Activated CD8-positive, alpha-beta memory T cell treated with anti-CD3 and anti-CD28 coated beads for 1 hour (primary cell): Measurements from ENCODE around the gene ZYX.

Source experiments
- DNase-seq, 2 donors: peaks; one replicate each; pipeline ENCODE4 v3.0.0-alpha.2; 2020; ENCODE audit warnings: low read depth in 1 of 2; ENCODE audit errors: extremely low read depth in 1 of 2

Gene ZYX, protein sequence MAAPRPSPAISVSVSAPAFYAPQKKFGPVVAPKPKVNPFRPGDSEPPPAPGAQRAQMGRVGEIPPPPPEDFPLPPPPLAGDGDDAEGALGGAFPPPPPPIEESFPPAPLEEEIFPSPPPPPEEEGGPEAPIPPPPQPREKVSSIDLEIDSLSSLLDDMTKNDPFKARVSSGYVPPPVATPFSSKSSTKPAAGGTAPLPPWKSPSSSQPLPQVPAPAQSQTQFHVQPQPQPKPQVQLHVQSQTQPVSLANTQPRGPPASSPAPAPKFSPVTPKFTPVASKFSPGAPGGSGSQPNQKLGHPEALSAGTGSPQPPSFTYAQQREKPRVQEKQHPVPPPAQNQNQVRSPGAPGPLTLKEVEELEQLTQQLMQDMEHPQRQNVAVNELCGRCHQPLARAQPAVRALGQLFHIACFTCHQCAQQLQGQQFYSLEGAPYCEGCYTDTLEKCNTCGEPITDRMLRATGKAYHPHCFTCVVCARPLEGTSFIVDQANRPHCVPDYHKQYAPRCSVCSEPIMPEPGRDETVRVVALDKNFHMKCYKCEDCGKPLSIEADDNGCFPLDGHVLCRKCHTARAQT

DNA sequence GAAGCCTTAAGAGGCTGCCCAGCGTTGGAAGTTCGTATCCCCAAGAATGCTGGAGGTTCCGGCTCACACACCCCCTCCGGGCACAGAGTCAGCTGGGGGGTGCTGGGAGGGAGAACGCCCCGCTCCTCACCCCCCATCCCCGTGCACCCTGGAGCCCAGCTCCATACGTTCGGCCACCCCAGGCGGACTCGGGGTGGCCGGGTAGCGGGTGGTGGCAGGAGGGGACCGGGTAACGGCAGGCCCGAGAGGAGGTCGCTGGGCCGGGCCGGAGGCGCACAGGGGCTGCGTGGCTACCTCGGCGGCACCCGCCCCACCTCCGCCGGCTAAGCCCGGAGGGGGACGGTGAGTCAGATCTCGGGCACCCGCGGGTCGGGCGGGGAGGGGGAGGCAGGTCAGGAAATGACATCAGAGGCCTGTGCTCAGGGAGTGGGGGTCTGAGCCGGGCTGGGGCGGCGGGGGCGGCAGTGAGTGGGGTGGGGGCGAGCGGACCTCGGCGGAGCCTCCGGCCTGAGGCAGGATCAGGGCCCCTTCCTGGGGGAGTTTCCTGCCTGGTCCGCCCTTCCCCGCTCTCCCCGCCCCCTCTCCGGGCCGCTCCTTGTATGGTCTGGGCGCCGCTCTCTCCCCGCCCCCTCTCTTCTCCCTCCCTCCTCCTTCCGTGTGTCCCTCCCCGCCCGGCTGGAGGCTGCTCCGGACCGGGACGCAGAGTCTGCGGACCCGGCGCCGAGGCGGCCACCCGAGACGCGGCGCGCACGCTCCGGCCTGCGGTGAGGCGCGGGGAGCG lies at the start of gene ZYX:
Gene ZYX, plus strand, starts transcription at position 700 of the 781 bp plus-strand sequence. CDS start 227 bp downstream, outside the sequence.
- DNase-seq: peak; percentile 76 to 81

DNA sequence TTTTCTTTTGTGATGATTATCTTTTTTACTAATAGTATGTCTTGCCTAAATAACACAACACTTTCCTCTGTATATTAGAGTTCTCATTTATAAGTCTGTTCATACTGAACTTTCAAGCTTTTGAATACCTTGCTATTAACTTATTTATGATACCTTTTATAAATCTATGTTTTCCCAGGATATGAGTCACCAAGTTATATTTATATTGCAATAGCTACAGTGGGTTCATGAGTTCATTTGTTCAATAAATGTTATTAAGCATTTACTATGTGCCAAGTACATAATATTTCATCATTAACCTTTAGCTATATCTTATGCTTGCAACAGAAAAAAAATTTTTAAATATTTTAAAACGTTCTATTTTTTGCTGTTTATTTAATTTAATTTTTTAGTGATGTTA lies 46.9 kb upstream of the ZYX start:
- no peak for DNase-seq

DNA sequence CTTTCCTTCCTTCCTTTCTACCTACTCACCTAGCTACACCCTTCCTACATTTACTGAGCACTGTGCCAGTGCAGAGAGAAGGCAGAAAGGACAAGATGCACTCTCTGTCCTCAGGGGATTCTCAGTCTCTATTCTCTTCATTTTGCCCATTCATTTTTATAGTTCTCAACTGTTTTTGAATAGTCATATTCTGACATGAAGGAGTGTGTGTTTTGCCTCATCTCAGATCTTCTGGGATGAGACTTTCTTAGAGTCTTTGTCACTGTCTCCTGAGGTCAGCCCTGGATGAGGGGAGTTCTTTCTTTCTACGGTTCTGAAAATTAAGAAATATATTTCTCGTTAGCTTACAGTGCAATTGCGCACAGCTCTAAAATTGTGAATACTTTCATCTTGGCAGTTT lies 43.9 kb upstream of the ZYX start:
- no peak for DNase-seq

DNA sequence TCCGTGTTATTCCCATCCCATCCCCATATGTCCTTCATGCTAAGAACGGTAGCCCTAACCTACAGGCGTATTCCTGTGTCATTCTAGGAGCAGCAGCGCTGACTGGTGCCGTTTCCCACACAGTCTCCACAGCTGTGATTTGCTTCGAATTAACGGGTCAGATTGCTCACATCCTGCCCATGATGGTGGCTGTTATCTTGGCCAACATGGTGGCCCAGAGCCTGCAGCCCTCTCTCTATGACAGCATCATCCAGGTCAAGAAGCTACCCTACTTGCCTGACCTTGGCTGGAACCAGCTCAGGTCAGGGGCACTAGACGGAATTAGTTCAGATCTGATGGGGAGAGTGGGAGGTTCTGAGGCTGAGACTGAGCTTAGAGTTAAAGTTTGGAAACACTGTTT lies 39.3 kb upstream of the ZYX start:
- no peak for DNase-seq

DNA sequence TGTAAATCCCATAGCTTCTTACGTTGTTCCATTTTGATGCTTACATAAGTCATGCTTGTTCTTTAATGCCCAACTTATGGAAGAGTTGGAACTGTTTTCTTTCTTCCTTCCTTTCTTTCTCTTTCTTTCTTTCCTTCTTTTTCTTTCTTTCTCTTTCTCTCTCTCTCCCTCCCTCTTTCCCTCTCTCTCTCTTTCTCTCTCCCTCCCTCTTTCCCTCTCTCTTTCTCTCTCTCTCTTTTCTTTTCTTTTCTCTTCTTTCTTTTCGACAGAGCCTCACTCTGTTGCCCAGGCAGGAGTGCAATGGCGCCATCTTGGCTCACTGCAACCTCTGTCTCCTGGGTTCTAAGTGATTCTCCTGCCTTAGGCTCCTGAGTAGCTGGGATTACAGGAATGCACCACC lies 37.5 kb upstream of the ZYX start:
- DNase-seq: no peak

DNA sequence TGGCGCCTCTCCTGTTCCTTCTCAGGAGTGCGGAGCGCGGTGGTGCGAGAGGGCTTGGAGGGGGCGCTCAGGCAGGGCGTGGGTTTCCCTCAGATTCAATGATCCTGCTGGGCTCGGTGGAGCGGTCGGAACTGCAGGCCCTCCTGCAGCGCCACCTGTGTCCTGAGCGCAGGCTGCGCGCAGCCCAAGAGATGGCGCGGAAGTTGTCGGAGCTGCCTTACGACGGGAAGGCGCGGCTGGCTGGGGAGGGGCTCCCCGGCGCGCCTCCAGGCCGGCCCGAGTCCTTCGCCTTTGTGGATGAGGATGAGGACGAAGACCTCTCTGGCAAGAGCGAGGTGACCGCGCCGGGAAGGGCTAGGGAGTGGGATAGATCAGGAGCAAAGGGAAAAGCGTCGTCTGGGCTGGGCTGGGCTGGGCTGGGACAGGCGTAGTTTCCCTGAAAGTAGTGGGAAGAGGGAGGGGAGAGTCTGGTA lies 35.7 kb upstream of the ZYX start:
- DNase-seq: peak in 1 of 2 donors; percentile 50

DNA sequence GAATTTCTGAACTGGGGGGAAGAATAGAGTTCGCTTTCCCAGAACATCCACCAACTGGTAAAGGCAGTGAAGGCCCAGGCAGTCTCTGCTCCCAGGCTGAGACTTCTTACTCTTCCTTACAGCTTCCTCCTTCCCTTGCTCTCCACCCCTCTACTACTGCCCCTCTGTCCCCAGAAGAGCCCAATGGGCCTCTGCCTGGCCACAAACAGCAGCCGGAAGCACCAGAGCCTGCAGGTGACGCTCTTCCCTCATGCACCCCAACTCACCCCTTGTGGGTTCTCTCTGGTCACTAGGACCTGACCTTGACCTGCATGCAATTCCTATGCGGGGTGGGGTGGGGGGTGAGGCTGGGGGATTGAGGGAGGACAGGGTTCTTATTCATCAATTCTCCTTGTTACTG lies 35.1 kb upstream of the ZYX start:
- no peak for DNase-seq

DNA sequence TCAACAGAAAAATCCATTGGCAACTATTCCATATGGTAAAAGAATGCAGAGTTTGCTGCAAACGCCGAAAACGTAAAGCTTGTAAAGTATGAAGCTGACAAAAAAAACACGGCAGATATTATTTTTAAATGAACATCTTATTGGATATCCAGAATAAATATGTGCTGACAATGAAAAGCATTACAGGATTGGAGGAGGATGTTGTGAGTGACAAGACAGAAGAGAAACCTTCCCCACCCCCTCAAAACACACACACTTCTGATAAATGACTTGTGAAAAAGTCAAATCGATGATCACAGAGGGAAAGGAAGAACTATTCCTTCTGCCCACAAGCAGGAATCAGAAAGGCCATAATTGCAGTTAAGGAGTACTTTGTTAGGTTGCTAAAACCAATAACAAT lies 33.2 kb upstream of the ZYX start:
- DNase-seq: no peak

DNA sequence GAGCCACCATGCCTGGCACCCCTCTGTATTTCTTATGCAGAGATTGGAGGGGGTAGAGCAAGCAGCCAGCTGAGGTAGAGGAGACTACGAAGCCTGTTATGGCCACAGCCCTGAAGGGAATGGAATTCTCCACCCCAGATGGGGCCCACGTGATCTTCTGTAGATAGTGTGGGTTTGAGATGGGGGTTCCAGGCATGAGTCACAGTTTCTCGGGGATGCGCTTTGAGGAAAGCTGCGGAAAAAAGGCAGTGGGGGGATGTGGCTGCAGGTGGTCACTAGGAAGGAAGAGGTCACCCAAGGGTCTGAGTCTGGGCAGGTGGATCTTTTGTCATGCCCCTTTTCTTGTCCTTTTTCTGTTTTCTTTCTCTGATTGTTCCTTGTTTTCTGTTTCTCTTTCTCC lies 30.1 kb upstream of the ZYX start:
- DNase-seq: no peak

DNA sequence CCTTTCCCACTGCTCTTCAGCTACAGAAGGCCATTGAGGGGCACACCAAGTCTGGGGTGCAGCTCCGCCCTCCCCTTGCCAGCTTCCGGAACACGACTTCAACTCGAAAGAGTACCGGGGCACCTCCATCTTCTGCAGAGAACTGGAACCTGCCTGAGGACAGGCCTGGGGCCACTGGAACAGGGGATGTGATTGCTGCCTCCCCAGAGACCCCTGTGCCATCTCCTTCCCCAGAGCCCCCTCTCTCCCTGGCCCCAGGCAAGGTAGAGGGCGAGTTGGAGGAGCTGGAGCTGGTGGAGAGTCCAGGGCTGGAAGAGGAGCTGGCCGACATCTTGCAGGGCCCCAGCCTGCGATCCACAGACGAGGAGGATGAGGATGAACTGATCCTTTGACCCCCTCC lies 29.6 kb upstream of the ZYX start:
- no peak for DNase-seq

DNA sequence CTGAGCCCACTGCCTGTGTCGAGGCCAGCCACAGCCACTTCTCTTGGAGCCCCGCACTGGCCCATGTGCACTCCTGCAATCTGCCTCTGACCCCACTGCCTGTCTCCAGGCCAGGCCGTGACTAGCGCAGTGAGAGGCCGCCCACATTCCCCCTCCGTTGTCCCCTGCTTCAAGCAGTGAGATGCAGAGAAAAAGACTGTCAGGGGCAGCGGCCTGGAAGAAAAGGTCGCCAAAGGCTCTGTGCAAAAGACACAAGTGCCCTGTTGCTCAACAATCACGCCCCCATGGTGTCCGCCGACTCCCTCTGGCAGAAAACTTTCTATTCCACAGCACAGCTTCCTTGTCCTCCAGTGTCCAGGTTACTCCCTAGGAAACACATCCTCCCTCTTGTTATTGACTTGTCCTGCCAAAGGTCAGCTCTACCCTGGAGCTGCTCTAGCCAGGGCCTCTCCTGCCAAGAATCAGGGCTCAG lies 28.6 kb upstream of the ZYX start:
- DNase-seq: no peak

DNA sequence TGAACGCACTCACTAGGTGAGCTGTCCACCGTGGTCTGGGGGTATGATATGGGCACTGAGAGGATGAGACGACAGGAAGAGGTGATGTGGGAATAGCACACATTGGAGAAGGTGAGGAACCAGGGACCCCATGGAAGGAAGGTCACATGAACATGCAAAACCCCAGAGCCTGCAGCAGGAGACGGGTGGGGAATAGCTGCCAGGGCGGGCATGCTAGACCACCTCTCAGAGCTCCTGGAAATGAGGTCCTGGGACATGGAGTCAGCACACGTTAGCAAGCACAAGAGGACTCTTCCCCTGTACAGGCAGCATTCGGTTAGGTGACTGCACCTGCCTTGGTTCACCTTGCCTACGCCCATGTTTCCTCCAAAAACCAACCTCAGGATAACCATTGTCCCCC lies 26.8 kb upstream of the ZYX start:
- DNase-seq: no peak

DNA sequence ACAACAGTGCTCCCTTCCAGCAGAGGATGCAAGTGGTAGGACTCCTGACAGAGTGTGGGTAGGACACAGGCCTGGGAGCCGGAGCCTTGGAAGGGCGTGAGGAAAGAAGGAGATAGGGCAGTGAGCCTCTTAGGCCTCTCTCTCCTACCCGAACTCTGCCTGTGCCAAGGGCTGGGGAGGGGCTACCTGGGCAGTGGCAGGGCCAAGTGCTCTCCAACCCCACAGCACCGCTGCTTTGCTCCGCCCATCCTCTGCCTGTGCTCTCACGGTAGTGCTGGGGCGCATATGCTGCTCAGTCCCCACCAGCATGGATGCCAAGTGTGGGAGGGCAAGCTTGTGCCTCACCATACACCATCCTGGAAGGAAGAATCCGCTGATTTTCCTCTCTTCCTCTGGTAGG lies 26.2 kb upstream of the ZYX start:
- DNase-seq: no peak

DNA sequence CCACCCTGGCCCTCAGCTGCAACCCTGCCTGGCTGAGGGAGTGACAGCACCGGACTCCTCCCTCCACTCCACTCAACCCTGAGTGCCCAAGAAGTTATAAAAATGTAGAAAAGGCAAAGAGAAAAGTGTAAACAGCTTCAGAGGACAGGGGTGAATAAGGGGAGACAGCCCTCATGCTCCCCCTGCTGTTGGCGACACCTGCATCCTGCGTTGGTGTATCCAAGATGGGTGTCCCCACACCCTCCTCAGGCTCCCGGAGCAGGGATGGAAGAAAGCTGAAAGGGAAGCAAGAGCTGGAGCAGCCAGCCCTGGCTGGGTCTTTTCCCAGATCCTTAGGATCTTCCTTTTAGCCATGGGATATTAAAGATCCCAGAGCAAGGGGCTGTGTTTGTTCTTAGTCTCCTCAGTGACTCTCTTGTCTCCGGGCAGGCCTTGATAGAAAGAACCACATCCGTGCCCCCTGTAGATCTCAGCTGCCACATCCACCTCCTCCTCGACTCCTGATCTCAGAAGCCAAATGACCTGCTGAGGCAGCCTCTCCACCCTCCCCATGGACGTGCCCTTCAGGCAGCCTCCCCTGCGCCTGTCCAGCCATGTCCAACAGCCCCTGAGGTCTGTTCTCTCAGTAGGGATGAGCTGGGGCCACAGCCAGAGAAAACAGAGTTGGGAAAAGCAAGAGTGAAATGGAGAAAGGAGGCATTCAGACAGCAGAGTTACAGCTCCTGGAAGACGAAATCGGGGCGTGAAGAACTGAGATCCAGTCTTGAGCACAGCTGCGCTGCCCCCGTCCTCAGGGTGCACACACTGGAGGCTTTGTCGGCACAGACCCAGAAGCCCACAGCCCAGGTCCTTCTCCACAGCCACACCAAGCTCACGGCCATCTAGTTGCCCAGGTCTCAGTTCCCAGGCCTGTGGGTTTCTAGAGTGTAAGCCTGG lies 25.4 kb upstream of the ZYX start:
- no peak for DNase-seq

DNA sequence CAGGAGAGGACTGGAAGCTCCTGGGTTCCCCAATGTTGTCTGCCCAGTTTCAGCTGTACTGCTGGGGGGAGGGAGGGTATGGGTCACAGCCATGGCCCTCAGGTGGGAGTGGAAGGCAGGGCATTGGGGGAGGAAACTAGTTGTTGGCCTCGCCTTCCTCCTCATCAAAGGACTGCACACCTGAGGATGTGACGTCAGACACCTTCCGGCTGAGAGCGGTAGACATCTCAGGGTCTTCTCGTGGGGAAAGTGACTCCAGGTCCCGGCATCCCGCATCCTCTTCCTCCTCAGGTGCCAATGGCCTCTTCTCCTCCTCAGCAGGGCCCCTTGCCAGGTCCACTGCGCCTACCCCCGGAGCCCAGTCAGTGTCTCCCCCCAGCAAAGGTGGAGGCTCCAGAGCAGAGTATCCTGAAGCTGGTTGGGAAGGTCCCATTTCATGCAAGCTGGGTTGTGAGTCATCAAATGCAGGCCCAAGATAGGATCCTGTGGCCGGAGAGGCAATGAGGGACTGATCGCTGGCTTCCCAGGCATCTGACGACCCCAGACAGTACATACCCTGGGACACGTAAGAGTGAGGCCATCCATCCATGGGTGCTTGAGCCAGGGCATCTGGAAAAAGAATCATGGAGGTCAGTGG lies 24.6 kb upstream of the ZYX start:
- DNase-seq: no peak

DNA sequence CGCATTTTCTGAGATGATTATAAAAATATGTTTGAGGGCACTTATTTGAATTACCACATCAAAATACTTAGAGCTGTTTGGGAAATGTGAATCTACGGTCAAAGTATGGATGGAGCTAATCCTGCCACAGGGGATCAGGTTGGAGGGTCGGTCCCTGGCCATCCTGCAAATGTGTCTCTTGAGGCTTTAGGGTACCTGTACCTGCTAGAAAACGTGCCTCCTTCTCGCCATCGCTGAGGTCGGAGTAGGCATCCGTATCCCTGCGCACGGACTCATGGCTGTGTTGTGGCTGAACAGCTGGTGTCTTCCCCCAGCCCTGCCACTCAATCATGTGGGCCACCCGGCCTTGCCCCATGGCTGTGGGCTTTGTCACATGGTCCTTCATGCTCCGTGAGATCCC lies 22.5 kb upstream of the ZYX start:
- DNase-seq: no peak

DNA sequence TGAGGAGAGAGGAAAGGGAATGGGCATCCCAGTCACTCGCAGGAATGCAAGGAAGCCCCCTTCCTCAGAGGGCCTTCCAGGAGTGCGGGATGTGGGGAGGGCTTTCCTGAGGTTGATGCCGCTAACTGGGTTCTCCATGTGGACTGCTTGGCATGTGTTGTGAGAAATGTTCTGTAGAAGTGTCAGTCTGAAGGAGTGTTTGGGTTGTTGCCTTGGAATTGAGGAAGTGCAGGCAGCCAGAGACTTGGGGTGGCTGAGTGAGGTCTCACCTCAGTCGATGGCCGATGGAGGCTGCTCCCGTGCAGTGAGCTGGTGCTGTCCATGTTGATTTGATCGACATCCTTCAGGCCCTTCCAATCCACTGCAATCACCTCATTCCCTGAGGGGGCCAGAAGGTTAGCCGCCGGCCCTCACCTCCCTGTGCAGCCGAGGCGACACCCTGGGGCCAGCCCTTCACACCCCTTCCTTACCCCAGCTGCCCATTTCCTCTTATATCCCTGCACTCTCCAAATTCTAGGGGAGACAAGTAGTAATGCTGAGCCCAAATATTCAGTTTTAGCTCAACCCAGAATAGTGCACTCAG lies 21.3 kb upstream of the ZYX start:
- no peak for DNase-seq

DNA sequence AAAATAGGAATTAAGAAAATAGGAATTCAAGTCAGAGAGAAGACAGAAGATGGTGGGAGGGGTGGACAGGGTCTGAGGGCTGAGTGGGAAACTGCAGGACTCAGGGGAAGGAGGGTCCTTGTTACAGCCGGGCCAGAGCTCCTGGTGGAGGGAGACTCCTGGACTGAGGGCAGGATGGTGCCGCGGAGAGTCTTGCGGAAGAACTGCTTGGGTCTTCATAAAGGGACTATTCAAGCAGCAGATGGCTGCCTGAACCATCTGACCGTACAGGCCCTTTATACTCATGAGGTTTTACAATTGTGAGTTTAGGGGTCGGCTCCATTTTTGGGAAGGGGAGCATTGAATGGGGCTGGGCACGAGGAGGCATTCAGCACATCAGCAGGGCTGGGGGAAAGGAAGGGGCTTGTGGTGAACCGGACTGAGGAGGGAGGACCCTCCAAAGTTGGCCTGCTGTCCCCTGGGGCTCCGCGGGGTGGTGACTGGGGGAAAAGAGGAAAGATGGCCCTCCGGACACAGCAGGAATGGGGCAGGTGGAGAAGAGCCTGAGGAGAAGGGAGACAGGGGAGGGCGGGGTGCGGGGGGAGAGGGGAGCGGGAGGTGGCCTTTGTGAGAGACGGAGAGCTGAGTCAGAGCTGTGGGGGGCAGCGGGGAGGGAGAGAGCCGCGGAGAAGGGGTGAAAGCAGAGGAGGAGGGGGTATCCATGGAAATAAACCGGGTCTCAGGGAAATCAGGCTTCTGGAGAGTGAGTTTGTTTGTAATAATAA lies 20.2 kb upstream of the ZYX start:
- no peak for DNase-seq

DNA sequence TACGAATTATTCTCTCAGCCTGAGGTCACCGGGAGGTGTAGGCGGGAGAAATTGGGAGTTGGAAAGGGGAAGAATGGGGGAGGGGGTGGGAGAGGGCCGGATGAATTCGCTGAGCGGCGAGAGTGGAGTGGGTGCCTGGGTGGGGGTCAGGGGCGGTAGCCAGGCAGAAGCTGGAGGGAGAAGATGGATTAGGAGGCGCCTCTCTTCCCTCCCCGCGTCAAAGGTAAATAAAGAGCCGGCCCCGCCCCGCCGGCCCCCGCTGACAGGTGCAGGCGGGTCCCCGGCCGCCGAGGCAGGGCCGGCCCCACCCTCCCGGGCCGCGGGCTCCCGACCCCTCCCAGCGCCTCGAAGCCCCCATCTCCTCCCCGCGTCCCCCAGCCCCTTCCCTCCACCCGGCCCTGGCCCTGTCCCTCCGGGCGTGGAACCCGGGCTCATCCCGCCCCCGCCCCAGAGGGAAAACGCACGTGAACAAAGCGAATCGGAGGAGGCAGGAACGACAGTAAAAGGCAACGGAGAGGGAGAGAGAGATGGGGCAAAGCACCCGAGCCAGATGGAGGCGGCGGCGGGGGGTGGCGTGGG lies 19.5 kb upstream of the ZYX start:
- DNase-seq: no peak
